Activated naive CD4-positive, alpha-beta T cell treated with anti-CD3 and anti-CD28 coated beads for 36 hours (primary cell): ENCODE results near the gene TRMT112. TPM values are rescaled to one million over a fixed set of nuclear protein-coding genes. Genes with fewer than 3 reads are reported as not detected.

Experiments used
- CTCF ChIA-PET: fragments of 350-600 bp; sonication (Branson Sonifier 250); formaldehyde crosslinking; loops from one replicate; lab custom pipeline; 2021; ENCODE audit warnings: antibody characterized with exemption; lab: Charles Lee
- DNase-seq: peaks from one replicate; pipeline ENCODE4 v3.0.0-alpha.2; 2020
- H3K27ac Mint-ChIP-seq: one replicate; pipeline ENCODE4 v1.8.0; 2021; ENCODE audit warnings: mild to moderate bottlenecking, mixed read lengths
- H3K27me3 Mint-ChIP-seq: one replicate; pipeline ENCODE4 v1.8.0; 2021; ENCODE audit warnings: low read depth, mixed read lengths
- H3K36me3 Mint-ChIP-seq: one replicate; pipeline ENCODE4 v1.8.0; 2021; ENCODE audit warnings: low read depth, mixed read lengths
- H3K4me1 Mint-ChIP-seq: one replicate; pipeline ENCODE4 v1.8.0; 2021; ENCODE audit warnings: low read depth, mixed read lengths
- H3K4me3 Mint-ChIP-seq: one replicate; pipeline ENCODE4 v1.8.0; 2021; ENCODE audit warnings: mild to moderate bottlenecking, moderate library complexity, mixed read lengths
- H3K9me3 Mint-ChIP-seq: one replicate; pipeline ENCODE4 v1.8.0; 2021; ENCODE audit warnings: mixed read lengths
- intact Hi-C: fragments of 100-400 bp; cut with micrococcal nuclease; formaldehyde crosslinking; loops from one replicate; pipeline ENCODE4 v1.15.1; 2023
- total RNA-seq, 2 experiments: library from RNA; stranded (reverse); gene quantifications; one replicate each; pipeline ENCODE4 v1.2.3, GENCODE V29; 2021

TRMT112 gene
- total RNA-seq, 2 experiments from 2014 or later: 241 to 261 TPM

DNA sequence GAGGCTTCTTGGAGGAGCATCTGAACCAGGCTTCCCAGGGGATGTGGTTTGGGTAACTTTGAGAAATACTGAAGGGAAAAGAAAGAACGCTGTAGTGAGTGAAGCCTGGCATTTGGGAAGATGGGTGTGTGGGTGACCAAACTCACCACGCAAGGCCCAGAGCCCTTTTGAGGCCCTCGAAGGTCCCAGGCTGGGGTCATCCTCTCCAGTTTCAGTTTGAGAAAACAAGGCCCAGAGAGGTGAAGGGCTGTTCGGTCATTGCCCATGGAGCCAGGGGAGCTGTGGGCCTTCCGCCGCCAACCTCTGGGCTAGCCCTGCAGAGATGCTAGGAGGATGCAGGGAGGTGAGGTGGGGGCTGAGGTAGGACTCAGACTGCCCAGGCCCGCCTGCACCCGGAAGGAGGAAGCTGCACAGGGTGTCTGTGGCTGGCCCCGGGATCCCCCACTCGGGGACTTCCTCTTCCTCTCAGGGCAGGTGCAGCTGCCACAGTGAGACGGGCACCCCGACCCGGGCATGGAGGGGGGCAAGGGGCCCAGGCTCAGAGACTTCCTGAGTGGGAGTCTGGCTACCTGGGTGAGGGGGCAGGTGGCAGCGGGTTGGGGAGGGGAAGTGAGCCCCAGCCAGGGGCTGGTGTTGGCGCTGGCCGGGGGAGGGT lies 22.5 kb upstream of the TRMT112 start, which contains the start of gene CCDC88B:
CCDC88B (plus strand) TSS at position 451 of the 655 bp plus-strand sequence; CDS start at position 514, 63 bp downstream.
- CTCF ChIA-PET: interaction anchor here (1.4 to 7.1 kb wide), 3 partner anchors 15 to 39 kb away, joined by 3 to 61 read pairs (median 11); partner anchors contain the start of genes PRDX5 and TRMT112
- Mint-ChIP-seq H3K27ac (peak within 1 kb of the TSS; percentile 93), H3K9me3 (no peaks in the 10 kb centered on the region), H3K4me1 (peaks cover 38% of the 10 kb centered on the region), H3K36me3 (peaks cover 22% of the 10 kb centered on the region), H3K4me3 (peak within 1 kb of the TSS; percentile 83), H3K27me3 (no peaks in the 10 kb centered on the region)
- DNase-seq: peak; percentile 95
- intact Hi-C loops: loop anchor here (1.0 to 5.0 kb wide), 6 partner anchors 9 to 437 kb away; partner anchors contain the start of genes ESRRA, PRDX5 and SF1

DNA sequence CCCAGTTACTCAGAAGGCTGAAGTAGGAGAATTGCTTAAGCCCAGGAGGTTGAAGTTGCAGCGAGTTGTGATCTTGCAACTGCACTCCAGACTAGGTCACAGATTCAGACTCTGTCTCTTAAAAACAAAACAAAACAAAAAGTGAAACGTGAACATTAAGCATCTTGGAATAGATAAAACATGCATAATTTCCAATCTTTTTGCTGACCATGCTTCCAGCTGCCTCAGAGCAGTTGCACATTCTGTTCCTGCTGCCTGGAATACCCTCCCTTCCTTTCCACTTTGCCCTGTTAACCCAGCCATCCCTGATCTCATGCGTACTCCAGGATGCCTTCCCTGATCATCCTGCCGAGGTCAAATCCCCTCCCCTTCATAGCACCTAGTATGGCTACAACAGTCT lies 21.9 kb upstream of the TRMT112 start:
- H3K4me3 Mint-ChIP-seq: peak overlapping the region; percentile 83
- H3K27ac Mint-ChIP-seq: peak overlapping the region; percentile 93
- peaks cover 38% of the 10 kb centered on the region for H3K4me1 Mint-ChIP-seq
- H3K9me3 Mint-ChIP-seq: no peaks in the 10 kb centered on the region
- peaks cover 20% of the 10 kb centered on the region for H3K36me3 Mint-ChIP-seq
- CTCF ChIA-PET: interaction anchor here (0.6 to 7.1 kb wide), 4 partner anchors 16 to 530 kb away, joined by 4 to 61 read pairs (median 8); partner anchors contain the start of genes PRDX5 and TRMT112
- intact Hi-C loops: no loop called here
- no peaks in the 10 kb centered on the region for H3K27me3 Mint-ChIP-seq
- no peak for DNase-seq

DNA sequence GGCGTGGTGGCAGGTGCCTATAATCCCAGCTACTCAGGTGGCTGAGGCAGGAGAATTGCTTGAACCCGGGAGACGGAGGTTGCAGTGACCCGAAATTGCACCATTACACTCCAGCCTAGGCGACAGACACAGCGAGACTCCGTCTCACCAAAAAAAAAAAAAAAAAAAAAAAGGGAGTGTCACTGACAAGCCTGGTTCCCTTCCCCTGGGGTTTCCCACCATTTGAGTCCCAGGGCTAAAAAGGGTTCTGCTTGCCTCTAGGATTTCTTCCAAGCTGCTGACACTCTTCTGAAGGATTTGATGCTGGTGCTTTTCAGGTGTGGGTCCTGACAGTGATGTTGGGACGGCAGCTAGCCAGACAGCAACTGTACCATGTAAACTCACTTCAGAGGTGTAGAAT lies 21.4 kb upstream of the TRMT112 start:
- no peaks in the 10 kb centered on the region for H3K27me3 Mint-ChIP-seq
- DNase-seq: no peak
- CTCF ChIA-PET: interaction anchor here (0.6 to 0.7 kb wide), 3 partner anchors 17 to 530 kb away, joined by 3 to 5 read pairs (median 4); no protein-coding TSS in a partner anchor
- intact Hi-C loops: no loop called here
- H3K4me3 Mint-ChIP-seq: peak overlapping the region; percentile 83
- H3K9me3 Mint-ChIP-seq: no peaks in the 10 kb centered on the region
- peaks cover 20% of the 10 kb centered on the region for H3K36me3 Mint-ChIP-seq
- H3K27ac Mint-ChIP-seq: peak overlapping the region; percentile 93
- H3K4me1 Mint-ChIP-seq: peaks cover 38% of the 10 kb centered on the region

DNA sequence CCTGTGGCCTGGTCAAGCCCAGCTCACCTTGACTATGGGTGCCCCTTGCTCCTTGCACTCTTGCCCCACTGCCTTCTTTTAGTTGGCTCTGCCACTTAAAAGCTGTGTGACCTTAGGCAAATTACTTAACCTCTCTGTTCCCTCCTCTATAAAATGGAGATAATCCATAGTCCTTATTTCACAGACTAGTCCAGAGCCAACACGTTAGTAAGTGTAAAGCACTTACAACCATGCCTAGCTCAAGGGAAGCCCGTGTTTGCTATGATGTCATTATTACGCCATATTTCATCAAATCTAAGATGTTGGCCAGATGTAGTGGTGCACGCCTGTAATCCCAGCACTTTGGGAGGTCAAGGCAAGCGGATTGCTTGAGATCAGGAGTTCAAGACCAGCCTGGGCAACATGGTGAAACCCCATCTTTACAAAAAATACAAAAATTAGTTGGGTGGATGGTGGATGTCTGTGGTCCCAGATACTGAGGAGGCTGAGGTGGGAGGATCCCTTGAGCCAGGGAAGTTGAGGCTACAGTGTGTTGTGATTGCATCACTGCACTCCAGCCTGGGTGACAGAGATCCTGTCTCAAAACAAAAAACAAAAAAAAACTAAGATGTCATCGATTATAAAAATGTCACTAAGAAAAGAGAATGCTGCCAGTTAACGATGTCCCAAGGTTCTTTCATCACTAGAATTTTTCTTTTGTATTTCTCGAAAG lies 20.3 kb upstream of the TRMT112 start:
- peaks cover 20% of the 10 kb centered on the region for H3K36me3 Mint-ChIP-seq
- intact Hi-C loops: no loop called here
- H3K4me1 Mint-ChIP-seq: peaks cover 38% of the 10 kb centered on the region
- no peaks in the 10 kb centered on the region for H3K27me3 Mint-ChIP-seq
- CTCF ChIA-PET: interaction anchor here (0.7 to 1.8 kb wide), 2 partner anchors 20 to 342 kb away, joined by 3 to 4 read pairs; partner anchors contain the start of gene PRDX5
- DNase-seq: no peak
- no peak overlapping the region for H3K4me3 Mint-ChIP-seq
- H3K27ac Mint-ChIP-seq: peak overlapping the region; percentile 50
- no peaks in the 10 kb centered on the region for H3K9me3 Mint-ChIP-seq

DNA sequence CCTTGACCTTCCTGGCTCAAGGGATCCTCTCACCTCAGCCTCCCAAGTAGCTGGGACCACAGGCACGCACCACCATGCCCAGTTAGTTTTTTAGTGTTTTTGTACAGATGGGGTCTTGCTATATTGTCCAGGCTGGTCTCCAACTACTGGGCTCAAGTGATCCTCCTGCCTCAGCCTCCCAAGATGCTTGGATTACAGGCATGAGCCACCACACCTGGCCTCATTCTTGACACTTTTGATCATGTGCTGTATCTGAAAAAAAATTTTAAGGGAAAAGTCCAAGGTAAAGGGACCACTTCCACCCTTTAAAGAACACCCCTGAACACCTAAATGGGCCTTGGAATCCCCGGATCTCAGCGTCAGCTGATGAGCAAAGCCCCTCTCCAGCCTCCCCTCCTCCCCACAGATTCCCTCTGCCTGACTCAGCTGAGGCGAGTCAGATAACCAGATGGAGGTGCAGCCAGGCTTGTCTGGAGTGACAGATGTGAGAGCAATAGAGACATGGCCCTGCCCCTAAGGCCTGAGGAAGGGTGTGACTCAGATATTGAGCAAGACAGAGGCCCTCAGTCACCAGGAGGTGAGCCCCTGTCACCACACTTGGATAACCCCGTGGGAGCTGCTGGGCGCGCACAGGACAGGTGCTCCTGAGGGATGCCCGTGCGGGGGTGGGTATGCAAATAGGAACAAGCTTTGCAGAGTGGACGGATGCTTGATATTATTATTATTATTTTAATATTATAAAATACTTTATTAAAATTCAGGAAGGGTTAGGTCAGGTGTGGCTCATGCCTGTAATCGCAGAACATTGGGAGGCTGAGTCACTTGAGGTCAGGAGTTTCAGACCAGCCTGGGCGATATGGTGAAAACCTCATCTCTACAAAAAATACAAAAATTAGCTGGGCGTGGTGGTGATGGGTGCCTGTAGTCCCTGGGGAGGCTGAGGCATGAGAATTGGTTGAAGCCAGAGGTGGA lies 17.7 kb upstream of the TRMT112 start:
- DNase-seq: peak; percentile 48
- no peak overlapping the region for H3K27ac Mint-ChIP-seq
- intact Hi-C loops: no loop called here

DNA sequence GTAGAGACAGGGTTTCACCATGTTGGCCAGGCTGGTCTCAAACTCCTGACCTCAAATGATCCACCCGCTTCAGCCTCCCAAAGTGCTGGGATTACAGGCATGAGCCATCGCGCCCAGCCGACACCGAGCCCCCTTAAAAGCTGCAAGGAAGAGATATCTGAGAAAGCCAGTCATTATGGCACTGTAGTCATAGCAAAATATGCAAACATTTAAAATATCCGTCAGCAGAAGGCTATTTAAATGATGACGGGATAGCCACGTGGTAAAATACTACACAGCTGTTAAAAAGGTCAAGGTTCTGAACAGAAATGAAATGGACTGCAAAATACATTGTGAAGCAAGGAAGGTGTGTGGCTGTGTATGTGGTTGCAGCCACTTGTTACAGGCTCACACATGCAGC lies 16.2 kb upstream of the TRMT112 start:
- intact Hi-C loops: no loop called here
- Mint-ChIP-seq H3K9me3 (no peaks in the 10 kb centered on the region), H3K36me3 (peaks cover 10% of the 10 kb centered on the region), H3K4me1 (peaks cover 15% of the 10 kb centered on the region), H3K27me3 (no peaks in the 10 kb centered on the region), H3K27ac (no peak overlapping the region), H3K4me3 (no peak overlapping the region)
- CTCF ChIA-PET: interaction anchor here (0.7 to 2.5 kb wide), 4 partner anchors 10 to 83 kb away, joined by 3 to 10 read pairs (median 6); partner anchors contain the start of gene PRDX5
- no peak for DNase-seq

More for the DNA sequence above, 17.7 kb upstream of the TRMT112 start:
- H3K9me3 Mint-ChIP-seq: no peaks in the 10 kb centered on the region
- H3K27me3 Mint-ChIP-seq: no peaks in the 10 kb centered on the region
- H3K4me3 Mint-ChIP-seq: no peak overlapping the region
- peaks cover 15% of the 10 kb centered on the region for H3K36me3 Mint-ChIP-seq
- H3K4me1 Mint-ChIP-seq: peaks cover 27% of the 10 kb centered on the region
- CTCF ChIA-PET: no interaction called here

DNA sequence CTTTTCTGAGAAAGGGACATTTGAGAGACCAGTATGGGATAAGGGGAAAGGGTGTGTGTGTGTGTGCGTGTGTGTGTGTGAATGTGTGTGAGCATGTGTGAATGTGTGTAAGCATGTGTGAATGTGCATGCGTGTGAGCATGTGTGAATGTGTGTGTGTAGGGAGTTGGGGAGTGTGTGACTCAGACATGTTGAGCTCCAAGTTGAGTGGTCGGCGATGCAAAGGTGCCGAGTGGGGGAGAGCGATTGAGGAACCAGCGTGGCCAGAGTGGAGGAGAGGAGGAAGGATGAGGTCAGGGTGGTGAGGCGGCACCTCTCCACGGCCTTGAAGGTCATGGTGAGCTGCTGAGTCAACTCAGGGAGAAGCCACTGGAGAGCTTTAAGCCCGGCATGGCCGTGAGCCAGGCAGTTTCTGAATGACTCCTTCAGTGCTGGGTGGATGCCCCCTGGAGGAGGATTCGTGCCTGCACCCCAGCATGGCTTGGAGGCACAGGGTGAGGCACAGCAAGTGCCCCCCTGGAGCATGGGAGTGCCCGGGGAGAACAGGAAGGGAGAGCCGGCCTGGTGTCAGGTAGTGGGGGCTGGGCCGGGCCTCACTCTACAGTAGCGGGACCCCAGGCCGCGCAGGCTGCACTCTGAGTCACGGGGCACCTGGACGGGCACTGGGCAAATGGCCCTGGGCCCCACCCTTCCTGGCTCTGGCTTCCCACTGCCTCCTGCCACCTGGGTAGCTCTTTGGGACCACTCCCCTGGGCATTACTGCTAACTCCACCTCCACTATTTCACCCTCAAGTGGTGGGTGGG lies 14.4 kb upstream of the TRMT112 start:
- Mint-ChIP-seq H3K4me1 (peaks cover 10% of the 10 kb centered on the region), H3K9me3 (no peaks in the 10 kb centered on the region), H3K27me3 (no peaks in the 10 kb centered on the region), H3K36me3 (peaks cover 3% of the 10 kb centered on the region), H3K4me3 (no peak overlapping the region), H3K27ac (no peak overlapping the region)
- intact Hi-C loops: loop anchor here (1.0 kb wide), 2 partner anchors 9 to 13 kb away; partner anchors contain the start of genes CCDC88B and PRDX5
- DNase-seq: peak; percentile 82
- CTCF ChIA-PET: interaction anchor here (0.6 to 2.5 kb wide), 13 partner anchors 9 to 127 kb away, joined by 3 to 22 read pairs (median 4); partner anchors contain the start of genes ESRRA, PRDX5 and TRMT112

DNA sequence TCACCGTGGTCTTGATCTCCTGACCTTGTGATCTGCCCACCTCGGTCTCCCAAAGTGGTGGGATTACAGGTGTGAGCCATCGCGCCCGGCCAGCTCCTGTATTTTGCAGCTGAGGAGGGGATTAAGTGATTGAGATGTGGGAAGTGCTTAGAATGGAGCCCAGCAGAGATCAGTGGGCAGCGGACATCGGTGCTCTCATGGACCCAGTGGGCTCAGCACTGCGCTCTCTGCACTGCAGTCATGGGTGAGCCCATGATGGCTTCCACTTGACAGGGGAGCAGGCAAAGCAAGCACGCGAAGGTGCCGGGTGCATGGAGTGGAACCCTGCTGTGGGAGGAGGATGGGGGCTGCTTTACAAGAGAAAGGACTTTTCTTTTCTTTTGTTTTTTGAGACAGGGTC lies 13.5 kb upstream of the TRMT112 start:
- no peaks in the 10 kb centered on the region for H3K27me3 Mint-ChIP-seq
- intact Hi-C loops: loop anchor here (1.0 kb wide), 2 partner anchors 9 to 13 kb away; partner anchors contain the start of genes CCDC88B and PRDX5
- no peak for DNase-seq
- H3K36me3 Mint-ChIP-seq: peaks cover 3% of the 10 kb centered on the region
- CTCF ChIA-PET: interaction anchor here (0.6 to 2.5 kb wide), 8 partner anchors 11 to 126 kb away, joined by 3 to 22 read pairs (median 6); partner anchors contain the start of genes ESRRA, PRDX5 and TRMT112
- H3K9me3 Mint-ChIP-seq: no peaks in the 10 kb centered on the region
- H3K4me3 Mint-ChIP-seq: no peak overlapping the region
- peaks cover 10% of the 10 kb centered on the region for H3K4me1 Mint-ChIP-seq
- H3K27ac Mint-ChIP-seq: no peak overlapping the region

DNA sequence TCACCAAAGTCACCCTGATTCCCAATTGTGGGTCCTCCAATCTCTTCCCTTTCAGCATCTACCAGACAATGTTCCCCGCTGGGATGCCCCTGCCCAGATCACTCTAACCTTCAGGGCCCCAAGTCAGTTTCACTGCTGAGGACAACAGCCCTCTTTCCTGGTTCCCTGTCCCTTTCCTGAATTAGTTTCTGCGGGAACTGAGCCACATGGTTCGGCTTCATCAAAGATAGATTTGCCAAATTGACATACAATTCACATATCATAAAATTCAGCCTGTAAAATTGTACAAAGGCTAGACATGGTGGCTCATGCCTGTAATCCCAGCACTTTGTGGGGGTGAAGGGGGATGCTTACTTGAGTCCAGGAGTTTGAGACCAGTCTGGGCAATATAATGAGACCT lies 10.6 kb upstream of the TRMT112 start:
- H3K36me3 Mint-ChIP-seq: no peaks in the 10 kb centered on the region
- no peaks in the 10 kb centered on the region for H3K27me3 Mint-ChIP-seq
- intact Hi-C loops: no loop called here

DNA sequence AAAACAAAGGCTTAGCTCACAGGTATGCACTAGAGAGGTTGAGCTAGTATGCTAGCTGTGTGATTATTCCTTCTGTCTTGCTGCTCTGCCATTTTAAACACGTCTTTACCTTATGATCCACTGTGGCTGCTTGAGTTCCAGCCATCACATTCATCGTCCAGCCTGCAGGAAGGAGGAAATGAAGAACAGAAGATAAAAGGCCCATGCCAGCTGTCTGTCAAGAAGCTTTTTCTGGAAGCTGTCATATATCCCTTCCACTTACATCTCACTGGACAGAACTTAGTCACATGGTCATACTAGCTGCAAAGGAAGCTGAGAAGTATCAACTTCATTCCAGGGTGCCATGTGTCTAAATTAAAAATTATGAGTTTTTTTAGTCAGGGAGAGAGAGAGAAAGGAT lies 10.0 kb upstream of the TRMT112 start:
- DNase-seq: no peak
- intact Hi-C loops: no loop called here
- H3K27ac Mint-ChIP-seq: no peak overlapping the region
- peaks cover 6% of the 10 kb centered on the region for H3K4me1 Mint-ChIP-seq
- no peaks in the 10 kb centered on the region for H3K9me3 Mint-ChIP-seq
- H3K27me3 Mint-ChIP-seq: no peaks in the 10 kb centered on the region
- H3K4me3 Mint-ChIP-seq: no peak overlapping the region
- H3K36me3 Mint-ChIP-seq: no peaks in the 10 kb centered on the region
- CTCF ChIA-PET: interaction anchor here (0.5 to 1.4 kb wide), 2 partner anchors 10 to 1599 kb away, joined by 3 to 4 read pairs; partner anchors contain the start of genes PRDX5 and TRMT112

More for the DNA sequence above, 10.6 kb upstream of the TRMT112 start:
- Mint-ChIP-seq H3K9me3 (no peaks in the 10 kb centered on the region), H3K4me1 (peaks cover 6% of the 10 kb centered on the region), H3K27ac (no peak overlapping the region), H3K4me3 (no peak overlapping the region)
- DNase-seq: no peak
- CTCF ChIA-PET: interaction anchor here (0.7 to 1.4 kb wide), 2 partner anchors 10 to 18 kb away, joined by 3 to 4 read pairs; partner anchors contain the start of genes PRDX5 and TRMT112
